A673 (cell line): ENCODE results near the gene TMTC2.

Source experiments
- CTCF ChIP-seq: fragments of 300-800, 200-600 bp; sonication (generic); conservative IDR thresholded peaks from 2 replicates; pipeline ENCODE4 v1.5.1; 2017; ENCODE audit warnings: low read depth, mild to moderate bottlenecking, antibody characterized with exemption, low read length, moderate library complexity, mixed read lengths
- EZH2 ChIP-seq: fragments of 200-600 bp; sonication (generic); IDR thresholded peaks from 2 replicates; pipeline ENCODE4 v1.6.1; 2017; ENCODE audit warnings: borderline replicate concordance, low read depth, mild to moderate bottlenecking, mixed read lengths, antibody characterized with exemption, low read length; ENCODE audit not compliant: poor library complexity, severe bottlenecking

- TF ChIP-seq CTCF (no peak), EZH2 (no peak)
Observed at GRCh38 chr12:82671673-82672195, 15.0 kb upstream of the TMTC2 start.
